Stimulated activated CD4-positive, alpha-beta T cell treated with anti-CD3 and anti-CD28 coated beads, TNF-alpha, amount 100 ng/mL, for 4 hours (primary cell): ENCODE data around the gene ORMDL3.

Source experiments
- DNase-seq, 3 experiments: peaks; one replicate each; pipeline ENCODE4 v3.0.0-alpha.2; 2020; ENCODE audit warnings: low read depth in 3 of 3

The ORMDL3 gene, protein sequence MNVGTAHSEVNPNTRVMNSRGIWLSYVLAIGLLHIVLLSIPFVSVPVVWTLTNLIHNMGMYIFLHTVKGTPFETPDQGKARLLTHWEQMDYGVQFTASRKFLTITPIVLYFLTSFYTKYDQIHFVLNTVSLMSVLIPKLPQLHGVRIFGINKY

DNA sequence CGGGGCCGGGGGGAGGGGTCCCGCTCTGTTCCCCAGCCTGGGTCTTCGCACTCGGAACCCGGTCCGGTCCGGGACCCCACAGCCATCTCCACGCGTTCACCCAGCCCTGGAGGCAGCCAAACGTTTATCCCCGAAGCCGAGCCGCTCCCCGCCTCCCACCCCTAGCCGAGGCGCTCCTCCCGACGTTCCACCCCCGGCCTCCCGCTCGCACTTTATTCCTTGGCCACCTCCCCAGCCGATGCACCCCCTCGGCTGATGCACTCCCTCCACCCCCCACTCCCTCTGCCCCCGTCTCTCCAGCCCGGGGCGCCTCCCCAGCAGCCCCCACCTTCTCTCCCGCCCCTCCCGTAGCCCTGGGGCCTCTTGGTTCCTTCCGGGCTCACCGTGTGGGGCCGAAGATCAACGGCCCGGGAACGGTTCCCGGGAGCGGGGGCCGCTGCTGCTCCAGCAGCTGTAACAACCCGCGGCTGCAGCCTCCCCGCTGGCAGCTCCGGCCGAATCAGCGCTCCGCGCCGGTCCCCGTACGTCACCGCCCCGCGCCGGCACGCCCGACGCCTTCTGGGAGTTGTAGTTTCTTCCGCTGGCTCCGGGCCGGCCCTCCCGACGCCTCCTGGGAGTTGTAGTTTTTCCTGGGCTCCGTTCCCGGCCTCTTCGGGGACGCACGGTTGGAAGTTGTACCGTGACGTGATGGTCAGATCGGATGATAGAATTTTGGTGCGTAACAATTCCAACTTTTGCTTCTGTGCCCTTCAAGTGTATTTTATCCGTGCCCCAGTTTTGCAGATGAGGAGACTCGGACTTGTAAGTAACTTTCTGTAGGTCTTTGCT lies at the start of gene ORMDL3, which contains the start of gene LRRC3C:
Gene ORMDL3 (minus strand): TSS at position 501 of the 828 bp plus-strand sequence. CDS start 3,398 bp downstream, outside the sequence.
Gene LRRC3C (plus strand): TSS at position 632 of the 828 bp plus-strand sequence. CDS start 13,792 bp downstream, outside the sequence.
- peak; percentile 79 to 87 (median 80) for DNase-seq

DNA sequence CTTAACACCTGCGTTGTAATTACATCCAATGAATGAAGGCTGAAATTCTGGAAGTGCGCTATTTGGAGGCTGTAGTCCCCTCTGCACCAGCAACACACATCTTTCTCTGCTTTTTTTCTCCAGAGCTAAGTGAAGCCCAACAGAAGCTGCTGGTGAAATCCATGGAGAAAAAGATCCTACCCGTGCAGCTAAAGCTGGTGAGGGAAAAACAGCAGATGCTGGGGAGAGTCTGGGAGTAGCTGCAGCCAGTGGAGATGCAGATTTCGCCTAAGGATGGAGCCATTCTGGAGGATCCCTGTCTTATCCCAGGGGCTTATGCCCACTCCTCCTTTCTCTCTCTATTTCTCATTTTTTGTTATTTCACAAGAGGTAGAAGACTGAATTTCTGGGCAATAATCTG lies 48.4 kb upstream of the ORMDL3 start:
- no peak for DNase-seq

DNA sequence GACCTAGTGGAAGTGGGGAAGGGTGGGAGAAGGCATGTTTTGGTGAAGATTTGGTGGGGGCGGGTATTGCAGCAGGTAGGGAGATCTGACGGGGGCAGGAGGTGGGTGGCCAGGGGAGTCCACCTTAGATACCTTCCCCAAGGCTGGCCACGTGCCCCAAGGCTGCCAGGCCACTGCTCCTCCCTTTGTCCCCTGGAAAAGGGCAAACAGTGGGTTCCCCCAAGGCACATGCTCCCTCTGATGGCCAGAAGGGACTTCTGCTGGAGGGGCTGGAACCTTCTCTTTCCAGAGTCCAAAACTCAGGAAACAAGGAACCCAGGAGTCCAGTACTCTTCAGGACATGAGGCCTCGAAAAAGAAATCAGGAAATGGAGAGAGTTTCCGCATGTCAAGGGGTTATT lies 47.0 kb upstream of the ORMDL3 start:
- DNase-seq, result no peak

DNA sequence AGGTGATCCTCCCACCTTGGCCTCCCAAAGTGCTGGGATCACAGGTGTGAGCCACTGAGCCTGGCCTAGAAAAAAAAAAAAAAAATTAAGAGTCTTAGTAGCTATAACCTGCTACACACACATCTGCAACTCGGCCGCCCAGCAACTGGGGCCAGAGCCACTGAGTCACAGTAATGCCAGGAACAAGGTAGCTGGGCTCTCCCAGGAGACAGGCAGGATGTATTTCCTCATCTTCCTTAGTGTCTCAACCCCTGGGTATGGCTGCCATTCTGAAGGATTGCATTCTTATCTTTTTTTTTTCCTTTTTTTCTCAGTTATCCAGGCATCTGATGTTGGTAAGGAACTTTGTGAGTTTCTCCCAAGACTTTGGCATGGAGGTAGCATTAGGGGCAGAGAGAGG lies 46.1 kb upstream of the ORMDL3 start:
- DNase-seq, result no peak

DNA sequence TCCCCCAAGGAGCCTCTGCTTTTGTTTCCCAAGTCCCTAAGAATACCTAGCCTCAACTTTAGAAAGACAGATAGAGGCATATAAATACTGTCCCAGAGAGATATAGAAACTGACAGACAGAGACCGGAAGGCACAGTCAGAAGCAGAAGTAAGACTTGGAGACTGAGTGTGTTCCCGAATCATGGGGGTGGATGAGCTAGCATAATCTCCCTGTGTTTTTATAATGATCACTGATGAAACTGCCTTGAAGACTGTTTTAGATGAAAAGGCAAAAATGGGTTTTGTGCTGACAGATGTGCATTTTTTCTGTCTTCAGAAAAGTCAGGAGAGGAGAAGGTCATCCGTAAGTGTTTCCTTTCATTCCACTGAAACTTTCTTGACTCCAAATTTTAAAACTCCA lies 44.9 kb upstream of the ORMDL3 start:
- DNase-seq, result no peak

DNA sequence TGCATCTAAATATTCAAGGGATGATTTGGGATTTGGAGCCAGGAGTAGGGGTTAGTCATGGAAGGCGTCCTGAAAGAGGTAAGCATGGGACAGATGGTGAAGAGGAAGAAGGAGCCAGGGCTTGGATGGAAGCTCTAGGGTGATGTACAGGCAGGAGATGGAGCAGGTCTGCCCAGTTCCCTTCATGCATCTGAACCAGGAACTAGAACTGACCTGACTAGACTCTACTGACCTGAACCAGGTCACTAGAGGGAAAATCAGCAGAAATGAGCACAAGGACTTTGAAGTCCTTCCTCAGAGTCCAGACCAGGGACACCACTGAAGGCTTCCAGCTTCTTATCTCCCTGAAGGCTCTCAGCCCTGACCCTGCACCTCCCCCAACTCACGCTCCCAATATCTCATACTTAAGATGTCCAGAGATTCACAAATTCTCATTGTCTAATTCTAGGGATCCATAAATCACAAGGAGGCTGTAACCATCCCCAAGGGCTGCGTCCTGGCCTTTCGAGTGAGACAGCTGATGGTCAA lies 43.7 kb upstream of the ORMDL3 start:
- no peak for DNase-seq

DNA sequence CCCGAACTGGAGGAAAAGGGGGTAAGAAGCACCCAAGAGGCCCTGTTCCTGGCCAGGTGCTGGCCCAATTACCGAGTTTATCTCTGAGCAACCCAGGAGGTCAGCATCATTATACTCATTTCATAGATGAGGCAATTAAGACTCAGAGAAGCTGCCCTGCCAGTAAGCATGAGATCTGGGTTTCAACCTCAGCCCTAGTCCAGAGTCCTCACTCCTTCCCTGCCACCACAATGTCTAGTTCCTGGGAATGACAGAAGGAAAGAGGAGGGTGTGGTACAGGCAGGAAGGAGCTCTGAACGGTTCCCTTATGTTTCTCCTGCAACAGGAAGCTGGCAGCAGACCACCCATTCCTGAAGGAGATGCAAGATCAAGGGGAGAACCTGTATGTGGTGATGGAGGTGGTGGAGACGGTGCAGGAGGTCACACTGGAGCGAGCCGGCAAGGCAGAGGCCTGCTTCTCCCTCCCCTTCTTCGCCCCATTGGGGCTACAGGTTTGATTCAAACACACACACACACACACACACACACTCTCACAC lies 42.8 kb upstream of the ORMDL3 start:
- DNase-seq, result no peak

DNA sequence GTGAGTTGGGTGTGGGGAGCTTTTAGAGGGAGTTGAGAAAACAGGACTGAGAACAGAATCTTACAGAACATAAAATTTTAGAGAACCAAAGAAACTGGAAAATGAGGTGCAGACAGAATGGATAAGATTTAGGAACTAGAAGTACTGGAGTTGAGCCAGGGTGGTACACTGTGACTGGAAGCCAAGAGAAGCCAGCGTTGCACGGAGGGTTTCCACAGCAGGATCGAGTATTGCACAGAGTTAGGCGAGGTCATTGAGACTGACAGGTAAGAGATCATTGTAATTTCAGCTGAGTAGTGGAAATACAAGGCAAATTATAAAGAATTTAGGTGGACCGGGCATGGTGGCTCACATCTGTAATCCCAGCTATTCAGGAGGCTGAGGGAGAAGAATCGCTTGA lies 42.0 kb upstream of the ORMDL3 start:
- no peak for DNase-seq

DNA sequence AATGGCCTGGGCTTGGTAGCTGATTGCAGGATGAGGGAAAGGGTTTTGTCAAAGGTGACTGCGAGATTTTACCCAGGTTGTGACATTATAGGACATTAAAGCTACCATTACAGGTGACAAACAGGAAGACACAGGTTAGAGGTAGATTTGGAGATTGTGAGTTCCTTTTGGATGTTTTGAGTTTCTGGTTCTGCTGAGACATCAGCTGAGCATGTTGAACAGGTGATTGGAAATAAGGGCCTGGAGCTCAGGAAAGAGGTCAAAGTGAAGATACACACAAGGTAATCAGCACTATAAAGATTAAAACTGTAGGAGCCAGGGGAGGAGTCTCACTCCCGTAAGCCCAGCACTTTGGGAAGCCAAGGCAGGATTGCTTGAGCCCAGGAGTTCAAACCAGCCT lies 41.4 kb upstream of the ORMDL3 start:
- no peak for DNase-seq

DNA sequence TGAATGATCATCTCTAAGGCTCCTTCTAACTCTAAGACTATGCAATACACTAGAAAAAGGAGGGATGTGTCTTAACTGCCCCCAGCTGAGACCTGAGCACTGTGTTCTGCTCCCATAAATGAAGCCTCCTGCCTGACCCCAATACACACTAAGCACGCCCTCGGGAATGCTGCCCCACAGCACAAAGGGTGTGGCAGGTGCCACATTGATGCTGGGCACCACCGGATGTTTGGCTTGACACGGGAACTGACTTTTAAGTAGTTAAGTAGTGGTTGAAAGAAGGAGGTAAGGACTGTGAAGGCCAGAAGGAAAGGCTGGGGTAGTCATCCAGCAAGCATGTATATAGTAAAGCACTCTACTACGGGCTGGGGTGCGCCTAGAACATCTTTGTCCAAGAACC lies 39.4 kb upstream of the ORMDL3 start:
- no peak for DNase-seq

DNA sequence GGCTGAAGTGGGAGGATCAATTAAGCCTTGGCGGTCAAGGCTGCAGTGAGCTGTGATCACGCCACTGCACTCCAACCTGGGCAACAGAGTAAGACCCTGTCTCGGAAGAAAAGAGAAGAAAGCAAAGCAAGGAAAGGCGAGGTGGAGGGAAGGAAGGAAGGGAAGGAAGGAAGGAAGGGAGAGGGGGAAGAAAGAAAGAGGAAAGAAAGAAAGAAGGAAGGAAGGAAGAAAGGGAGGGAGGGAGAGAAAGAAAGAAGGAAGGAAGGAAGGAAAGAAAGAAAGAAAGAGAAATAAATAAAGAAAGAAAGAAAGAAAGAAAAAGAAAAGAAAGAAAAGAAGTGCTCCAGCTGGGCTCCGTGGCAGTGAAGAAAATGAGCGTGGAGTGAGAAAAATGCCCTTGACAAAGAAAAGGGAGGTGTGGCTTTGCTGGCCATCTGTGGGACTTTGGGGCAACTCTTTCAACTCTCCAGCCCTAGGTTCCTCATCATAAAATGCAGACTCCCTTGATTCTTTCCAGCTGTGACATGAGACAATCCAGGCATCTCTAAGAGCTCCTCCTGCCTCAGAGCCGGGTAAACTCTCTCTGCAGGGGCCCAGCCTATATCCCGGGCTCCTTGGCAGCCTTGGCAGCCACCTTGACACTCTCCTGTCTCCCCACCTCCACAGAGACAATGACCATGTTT lies 37.8 kb upstream of the ORMDL3 start:
- no peak for DNase-seq

DNA sequence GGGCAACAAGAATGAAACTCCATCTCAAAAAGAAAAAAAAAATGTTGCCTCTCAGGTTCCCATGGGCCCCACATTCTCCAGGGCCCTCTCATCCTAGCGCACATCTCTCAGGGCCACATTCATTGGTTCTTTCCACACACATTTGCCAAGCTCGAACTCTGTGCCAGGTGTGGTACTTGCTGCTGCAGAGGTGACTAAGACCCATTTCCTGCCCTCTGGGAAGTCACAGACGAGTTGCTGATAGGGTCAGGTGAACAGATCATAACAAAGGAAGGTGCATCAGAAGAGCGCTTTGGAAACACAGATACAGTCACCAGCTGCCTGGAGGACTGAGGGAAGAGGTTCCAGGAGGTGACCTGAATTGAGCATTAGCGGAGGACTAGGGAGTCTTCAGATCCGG lies 36.4 kb upstream of the ORMDL3 start:
- DNase-seq, result peak in 1 of 3 experiments; percentile 41

DNA sequence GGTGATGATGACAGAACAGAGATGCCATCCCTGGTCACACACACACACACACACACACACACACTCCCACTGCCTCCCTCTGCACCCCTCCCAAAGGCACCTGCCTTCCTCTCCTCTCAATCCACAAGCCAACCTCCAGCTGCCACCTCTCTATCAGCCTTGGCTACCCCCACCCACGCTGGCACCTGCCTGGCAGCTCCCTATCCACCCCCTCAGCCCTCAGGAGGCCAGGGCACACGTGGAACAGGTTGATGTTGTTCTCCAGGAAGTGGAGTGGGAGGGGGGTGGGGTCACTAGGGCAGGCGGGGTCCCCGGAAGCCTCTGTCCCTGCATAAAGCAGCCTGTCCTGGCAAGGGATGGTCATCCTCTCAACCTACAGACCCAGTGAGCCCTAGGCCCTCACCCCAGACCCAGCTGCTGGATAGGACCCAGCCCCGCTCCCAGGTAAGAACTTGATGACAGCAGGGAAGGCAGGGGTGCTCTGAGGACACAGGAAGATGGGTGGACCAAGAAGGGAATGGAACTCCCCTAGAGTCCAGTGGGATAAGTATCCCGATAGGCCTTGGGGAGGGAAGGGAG lies 35.3 kb upstream of the ORMDL3 start, which contains the start of gene GSDMA:
Gene GSDMA (plus strand): TSS at position 363 of the 579 bp plus-strand sequence. CDS start 2,684 bp downstream, outside the sequence.
- no peak for DNase-seq

DNA sequence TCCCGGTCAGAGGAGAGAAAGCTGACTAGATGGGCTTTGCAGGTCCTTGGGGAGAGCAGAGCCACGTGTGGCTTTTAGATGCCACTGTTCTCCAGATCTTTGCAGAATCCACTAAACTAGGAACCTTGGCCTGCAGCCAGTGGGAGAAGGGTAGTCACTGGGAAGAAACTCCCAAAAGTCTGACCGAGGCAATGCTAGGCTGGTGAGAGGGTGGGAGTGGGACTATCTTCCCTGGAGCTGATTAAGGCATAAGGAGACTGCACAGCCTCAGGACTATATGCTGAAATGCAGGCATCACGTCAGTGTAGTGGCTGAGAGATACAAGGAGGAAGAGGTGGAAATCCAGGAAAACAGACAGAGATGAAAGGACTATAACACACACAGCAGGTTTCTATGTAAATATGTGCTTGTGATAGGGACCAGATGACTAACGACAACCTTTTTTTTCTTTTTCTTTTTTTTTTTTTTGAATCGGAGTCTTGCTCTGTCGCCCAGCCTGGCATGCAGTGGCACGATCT lies 33.2 kb upstream of the ORMDL3 start:
- DNase-seq, result no peak

DNA sequence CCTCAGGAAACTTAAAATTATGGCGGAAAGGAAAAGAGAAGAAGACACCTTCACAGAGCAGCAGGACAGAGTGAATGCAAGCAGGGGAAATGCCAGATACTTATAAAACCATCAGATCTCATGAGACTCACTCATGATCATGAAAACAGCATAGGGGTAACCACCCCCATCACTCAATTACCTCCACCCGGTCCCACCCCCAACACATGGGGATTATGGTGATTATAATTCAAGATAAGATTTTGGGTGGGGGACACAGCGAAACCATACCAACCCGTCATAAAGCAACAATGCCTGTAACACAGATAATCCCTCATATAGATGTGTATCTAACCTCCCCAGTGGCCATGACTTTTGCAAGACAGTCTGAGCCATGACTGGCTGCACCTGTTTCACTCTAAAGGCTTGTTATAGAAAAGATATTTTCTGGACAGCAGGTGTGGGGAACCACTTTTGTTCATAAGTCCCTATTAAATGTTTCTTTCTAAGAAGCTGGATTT lies 28.4 kb upstream of the ORMDL3 start:
- no peak for DNase-seq

DNA sequence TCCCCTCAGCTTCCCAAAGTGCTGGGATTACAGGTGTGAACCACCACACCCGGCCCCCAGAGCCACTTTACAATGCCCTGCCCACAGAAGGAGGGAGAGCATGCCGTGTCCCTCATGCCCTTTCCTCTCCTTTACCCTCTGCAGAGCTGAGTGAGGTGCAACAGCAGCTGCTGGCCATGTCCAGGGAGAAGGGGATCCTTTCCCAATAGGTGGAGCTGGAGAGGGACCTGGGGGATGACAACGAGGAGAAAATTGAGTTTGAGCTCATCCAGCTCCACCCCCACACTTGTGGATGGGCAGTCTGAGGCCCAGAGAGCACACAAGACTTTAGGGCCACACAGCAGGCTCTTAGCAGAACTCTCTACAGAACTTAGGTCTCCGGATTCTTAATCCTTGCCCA lies 27.5 kb upstream of the ORMDL3 start:
- no peak for DNase-seq

DNA sequence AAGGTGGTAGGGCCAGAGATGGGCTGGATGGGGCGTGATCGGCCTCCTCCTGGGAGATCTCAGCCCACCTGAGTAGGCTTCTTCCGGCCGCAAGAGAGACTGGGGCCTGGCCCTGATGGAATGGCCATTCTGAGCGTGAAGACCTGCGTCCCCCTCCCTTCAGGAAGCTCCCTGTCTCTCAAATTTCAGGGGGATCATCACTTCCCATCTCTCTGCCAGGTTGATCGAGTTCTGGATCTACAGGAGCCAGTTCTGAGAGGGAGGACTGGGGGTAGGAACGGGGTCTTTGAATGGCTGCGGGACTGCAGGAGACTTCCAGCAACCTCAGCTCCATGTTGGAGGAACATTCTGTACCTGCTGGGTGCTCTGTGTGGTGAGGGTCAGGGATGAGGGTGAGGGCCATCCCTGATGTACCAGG lies 26.1 kb upstream of the ORMDL3 start:
- no peak for DNase-seq

DNA sequence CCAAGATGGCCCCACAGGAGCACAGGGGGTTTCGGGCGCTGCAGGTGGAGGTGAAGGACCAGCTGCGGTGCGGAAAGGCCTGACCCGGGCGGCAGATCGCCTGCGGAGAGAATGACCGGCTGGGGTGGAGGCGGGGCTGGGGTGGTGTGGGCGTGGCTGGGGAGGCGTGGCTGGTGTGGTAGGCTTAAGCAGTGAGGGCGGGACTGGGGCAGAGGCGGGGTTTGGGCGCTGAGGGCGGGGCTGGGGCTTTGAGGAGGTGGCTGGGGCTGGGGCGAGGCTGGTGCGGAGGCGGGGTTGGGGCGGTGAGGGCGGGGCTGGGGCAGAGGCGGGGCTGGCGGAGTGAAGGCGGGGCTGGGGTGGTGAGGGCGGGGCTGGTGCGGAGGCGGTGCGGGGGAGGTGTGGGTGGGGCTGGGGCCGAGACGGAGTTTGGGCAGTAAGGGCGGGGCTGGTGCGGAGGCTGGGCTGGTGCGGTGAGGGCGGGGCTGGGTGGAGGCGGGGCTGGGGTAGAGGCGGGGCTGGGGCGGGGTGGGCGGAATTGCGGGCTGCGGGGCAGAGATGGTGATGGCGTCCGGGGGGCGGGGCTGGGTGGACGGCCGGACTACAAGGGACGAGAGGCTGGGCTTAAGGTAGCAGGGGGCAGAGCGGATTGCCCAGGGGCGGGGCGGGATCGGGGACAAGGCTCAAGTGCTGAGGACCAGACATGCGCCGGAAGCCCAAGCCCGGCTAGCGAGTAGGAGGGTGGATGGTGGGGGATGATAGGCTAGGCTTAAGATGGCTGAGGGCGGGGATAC lies 25.5 kb upstream of the ORMDL3 start:
- peak; percentile 80 to 97 (median 92) for DNase-seq

DNA sequence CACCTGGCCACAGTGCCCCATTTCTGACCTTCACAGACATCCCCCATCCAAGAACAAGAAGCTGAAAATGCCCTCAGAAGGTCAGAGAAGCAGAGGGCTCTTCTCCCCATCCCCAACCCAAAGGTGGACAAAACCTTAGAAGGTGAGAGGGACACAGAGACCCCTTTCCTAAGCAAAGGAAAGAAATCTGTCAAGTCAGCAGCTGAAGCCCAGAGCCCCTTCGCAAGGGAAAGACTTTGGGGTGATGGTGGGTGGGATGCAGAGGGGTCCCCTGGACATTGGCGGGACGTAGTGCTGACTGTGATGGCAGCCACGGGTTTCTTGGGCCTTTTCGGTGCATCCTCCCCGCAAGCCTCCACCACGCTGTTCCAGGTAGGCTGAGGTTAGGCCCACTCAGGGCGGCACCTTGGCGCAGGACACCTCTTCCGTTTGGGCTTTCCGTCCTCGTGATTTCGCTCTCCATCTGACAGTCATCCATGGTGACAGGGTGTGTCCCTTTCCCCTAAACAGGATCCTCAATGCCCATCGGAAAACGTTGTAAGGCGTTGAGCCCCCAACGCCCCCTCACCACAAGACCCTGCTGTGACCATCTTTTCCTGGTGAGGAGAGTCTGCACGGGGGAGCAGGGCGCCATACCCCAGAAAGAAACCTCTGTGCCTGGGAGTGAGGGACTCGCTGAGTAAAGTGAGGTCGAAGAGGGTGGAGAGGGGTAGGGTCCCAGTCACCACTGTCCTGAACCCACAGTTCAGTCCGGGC lies 24.7 kb upstream of the ORMDL3 start:
- no peak for DNase-seq
